ENCODE results near the gene AP2A2. TPM values are rescaled to one million over a fixed set of nuclear protein-coding genes. Genes with fewer than 3 reads are reported as not detected.

The AP2A2 gene
- total RNA-seq, 1 donor from 2014 or later: 105 TPM

DNA sequence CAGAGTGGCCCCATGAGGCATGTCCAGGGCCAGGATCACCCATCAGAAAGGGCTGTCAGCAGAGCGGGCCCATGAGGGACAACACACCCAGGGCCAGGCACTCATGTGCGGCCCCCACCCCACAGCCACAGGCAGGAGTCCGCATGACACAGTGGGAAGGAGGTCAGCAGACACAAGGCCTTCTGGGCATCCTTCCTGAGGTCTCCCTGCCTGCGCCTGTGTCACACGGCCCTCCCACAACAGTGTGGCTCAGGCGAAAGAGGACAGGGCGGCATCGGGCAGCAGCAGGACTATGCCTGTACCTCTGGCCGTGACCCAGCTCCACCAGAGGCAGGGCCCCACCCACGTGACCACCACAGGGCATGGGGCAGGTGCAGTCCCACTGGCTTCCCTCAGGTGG lies 42.1 kb upstream of the AP2A2 start:
- no peaks in the 10 kb centered on the region for H3K79me2 ChIP-seq (ENCODE audit: insufficient read depth, low read length)
- H3K27me3 Mint-ChIP-seq (ENCODE audit: low read depth, unreplicated experiment): no peaks in the 10 kb centered on the region
- H3K4me2 ChIP-seq (ENCODE audit: low read length): no peak overlapping the region
- H3K4me1 ChIP-seq (ENCODE audit: insufficient read depth, low read length): no peaks in the 10 kb centered on the region
- FAIRE-seq (no peak), DNase-seq (ENCODE audit: low read depth) (no peak)
- peaks cover 15% of the 10 kb centered on the region for H3K36me3 Mint-ChIP-seq (ENCODE audit: low read depth, unreplicated experiment)
- H3K27ac Mint-ChIP-seq (ENCODE audit: unreplicated experiment): no peak overlapping the region
- TF ChIP-seq CTCF (IDR thresholded peaks at IDR 0.05; ENCODE audit: insufficient read depth, low read depth, low read length): no peak
- TF ChIP-seq EZH2 (IDR thresholded peaks at IDR 0.05; ENCODE audit: insufficient read depth, low read length): no peak
- no peak overlapping the region for H3K9ac ChIP-seq (ENCODE audit: low read length)
- H3K4me3 ChIP-seq (ENCODE audit: insufficient read depth, low read depth, low read length): no peak overlapping the region
- H3K4me1 Mint-ChIP-seq (ENCODE audit: low read depth, unreplicated experiment): peaks cover 4% of the 10 kb centered on the region
- peaks cover 14% of the 10 kb centered on the region for H4K20me1 ChIP-seq (ENCODE audit: insufficient read depth, low read length)
- H2AFZ ChIP-seq (ENCODE audit: low read depth, low read length): no peak overlapping the region
- no peak overlapping the region for H3K27ac ChIP-seq (ENCODE audit: low read depth, low read length)
- H3K9me3 Mint-ChIP-seq (ENCODE audit: unreplicated experiment): no peaks in the 10 kb centered on the region
- H3K9me3 ChIP-seq (ENCODE audit: insufficient read depth, low read depth, low read length): no peaks in the 10 kb centered on the region
- no peaks in the 10 kb centered on the region for H3K27me3 ChIP-seq (ENCODE audit: insufficient read depth, low read length)
- no peaks in the 10 kb centered on the region for H3K36me3 ChIP-seq (ENCODE audit: insufficient read depth, low read length)
- no peak overlapping the region for H3K4me3 Mint-ChIP-seq (ENCODE audit: unreplicated experiment)

- Mint-ChIP-seq H3K4me1 (ENCODE audit: low read depth, unreplicated experiment) (peaks cover 4% of the 10 kb centered on the region), H3K9me3 (ENCODE audit: unreplicated experiment) (no peaks in the 10 kb centered on the region), H3K36me3 (ENCODE audit: low read depth, unreplicated experiment) (peaks cover 15% of the 10 kb centered on the region), H3K27me3 (ENCODE audit: low read depth, unreplicated experiment) (no peaks in the 10 kb centered on the region), H3K27ac (ENCODE audit: unreplicated experiment) (no peak overlapping the region), H3K4me3 (ENCODE audit: unreplicated experiment) (no peak overlapping the region)
- no peak overlapping the region for H3K4me3 ChIP-seq (ENCODE audit: insufficient read depth, low read depth, low read length)
- H3K4me2 ChIP-seq (ENCODE audit: low read length): no peak overlapping the region
- DNase-seq (ENCODE audit: low read depth): no peak
- no peaks in the 10 kb centered on the region for H3K9me3 ChIP-seq (ENCODE audit: insufficient read depth, low read depth, low read length)
- TF ChIP-seq EZH2 (IDR thresholded peaks at IDR 0.05; ENCODE audit: insufficient read depth, low read length) (no peak), CTCF (IDR thresholded peaks at IDR 0.05; ENCODE audit: insufficient read depth, low read depth, low read length) (no peak)
- H4K20me1 ChIP-seq (ENCODE audit: insufficient read depth, low read length): peaks cover 10% of the 10 kb centered on the region
- no peak overlapping the region for H3K27ac ChIP-seq (ENCODE audit: low read depth, low read length)
- no peak for FAIRE-seq
- no peaks in the 10 kb centered on the region for H3K27me3 ChIP-seq (ENCODE audit: insufficient read depth, low read length)
- no peak overlapping the region for H3K9ac ChIP-seq (ENCODE audit: low read length)
- H3K4me1 ChIP-seq (ENCODE audit: insufficient read depth, low read length): no peaks in the 10 kb centered on the region
- H3K36me3 ChIP-seq (ENCODE audit: insufficient read depth, low read length): no peaks in the 10 kb centered on the region
- no peak overlapping the region for H2AFZ ChIP-seq (ENCODE audit: low read depth, low read length)
- H3K79me2 ChIP-seq (ENCODE audit: insufficient read depth, low read length): no peaks in the 10 kb centered on the region
Measured at GRCh38 chr11:884578-885070, 41.0 kb upstream of the AP2A2 start.

GRCh38 chr11:886568-886967 lies 39.1 kb upstream of the AP2A2 start:
- Mint-ChIP-seq H3K4me1 (ENCODE audit: low read depth, unreplicated experiment) (peaks cover 4% of the 10 kb centered on the region), H3K36me3 (ENCODE audit: low read depth, unreplicated experiment) (peaks cover 15% of the 10 kb centered on the region), H3K4me3 (ENCODE audit: unreplicated experiment) (no peak overlapping the region), H3K27ac (ENCODE audit: unreplicated experiment) (no peak overlapping the region), H3K27me3 (ENCODE audit: low read depth, unreplicated experiment) (no peaks in the 10 kb centered on the region), H3K9me3 (ENCODE audit: unreplicated experiment) (no peaks in the 10 kb centered on the region)
- TF ChIP-seq EZH2 (IDR thresholded peaks at IDR 0.05; ENCODE audit: insufficient read depth, low read length): no peak
- no peak for FAIRE-seq
- Histone ChIP-seq H3K9ac (ENCODE audit: low read length) (no peak overlapping the region), H3K36me3 (ENCODE audit: insufficient read depth, low read length) (no peaks in the 10 kb centered on the region), H2AFZ (ENCODE audit: low read depth, low read length) (no peak overlapping the region), H3K4me1 (ENCODE audit: insufficient read depth, low read length) (no peaks in the 10 kb centered on the region), H3K4me3 (ENCODE audit: insufficient read depth, low read depth, low read length) (no peak overlapping the region), H3K27ac (ENCODE audit: low read depth, low read length) (no peak overlapping the region), H3K27me3 (ENCODE audit: insufficient read depth, low read length) (no peaks in the 10 kb centered on the region), H3K4me2 (ENCODE audit: low read length) (no peak overlapping the region), H4K20me1 (ENCODE audit: insufficient read depth, low read length) (peaks cover 12% of the 10 kb centered on the region), H3K79me2 (ENCODE audit: insufficient read depth, low read length) (no peaks in the 10 kb centered on the region), H3K9me3 (ENCODE audit: insufficient read depth, low read depth, low read length) (no peaks in the 10 kb centered on the region)
- DNase-seq (ENCODE audit: low read depth): no peak
